H1 (cell line): ENCODE data around the gene IRF8. TPM values are rescaled to one million over a fixed set of nuclear protein-coding genes. Genes with fewer than 3 reads are reported as not detected.

Experiments
- KDM5A ChIP-seq: fragments of 200-600 bp; IDR thresholded peaks from 2 replicates; pipeline ENCODE4 v1.7.1; 2012; ENCODE audit warnings: mild to moderate bottlenecking, low read length, inconsistent platforms, mixed read lengths
- polyA plus RNA-seq, 7 experiments: library from polyadenylated mRNA; depleted of rRNA in 3 of 7; stranded (reverse) in 5 of 7; unstranded in 2 of 7; fragments of >200 nt in 5 of 7; fragments of 200-250 nt in 2 of 7; gene quantifications; 1 replicate in 5 of 7; 2 replicates in 1 of 7; 4 replicates in 1 of 7; pipeline versions ENCODE4 v1.2.1 to v1.2.3, GENCODE V29; 2011 to 2013; ENCODE audit warnings: missing spikeins in 2 of 7, mixed read lengths in 2 of 7
- total RNA-seq: library from RNA; stranded (reverse); fragmentation: NEBNext Ultra II Directional; extraction: Animal tissue kit (Norgen Biotek cat#: 25700); gene quantifications from 2 replicates; pipeline ENCODE4 v1.2.1, GENCODE V29; 2021

Gene IRF8
- total and polyA plus RNA-seq, 2 of the 8 experiments (the other 6 are each of a cell fraction or from before 2014, with no cell fraction given): 0.35 to 2.0 TPM

- TF ChIP-seq KDM5A: no peak
Measured at GRCh38 chr16:85927959-85928358, 29.0 kb downstream of the IRF8 start (continued).
